AG08395 (cell line): ENCODE measurements around the gene P2RY10.
"Not testable (repeated sequence)": the region's sequence is repeated elsewhere in the genome, so short reads cannot be mapped to it uniquely, and the experiment has no call there.

Experiments
- DNase-seq: peaks from one replicate; pipeline ENCODE4 v3.0.0; 2012; ENCODE audit warnings: mixed read lengths, low spot score

The P2RY10 gene, protein sequence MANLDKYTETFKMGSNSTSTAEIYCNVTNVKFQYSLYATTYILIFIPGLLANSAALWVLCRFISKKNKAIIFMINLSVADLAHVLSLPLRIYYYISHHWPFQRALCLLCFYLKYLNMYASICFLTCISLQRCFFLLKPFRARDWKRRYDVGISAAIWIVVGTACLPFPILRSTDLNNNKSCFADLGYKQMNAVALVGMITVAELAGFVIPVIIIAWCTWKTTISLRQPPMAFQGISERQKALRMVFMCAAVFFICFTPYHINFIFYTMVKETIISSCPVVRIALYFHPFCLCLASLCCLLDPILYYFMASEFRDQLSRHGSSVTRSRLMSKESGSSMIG

DNA sequence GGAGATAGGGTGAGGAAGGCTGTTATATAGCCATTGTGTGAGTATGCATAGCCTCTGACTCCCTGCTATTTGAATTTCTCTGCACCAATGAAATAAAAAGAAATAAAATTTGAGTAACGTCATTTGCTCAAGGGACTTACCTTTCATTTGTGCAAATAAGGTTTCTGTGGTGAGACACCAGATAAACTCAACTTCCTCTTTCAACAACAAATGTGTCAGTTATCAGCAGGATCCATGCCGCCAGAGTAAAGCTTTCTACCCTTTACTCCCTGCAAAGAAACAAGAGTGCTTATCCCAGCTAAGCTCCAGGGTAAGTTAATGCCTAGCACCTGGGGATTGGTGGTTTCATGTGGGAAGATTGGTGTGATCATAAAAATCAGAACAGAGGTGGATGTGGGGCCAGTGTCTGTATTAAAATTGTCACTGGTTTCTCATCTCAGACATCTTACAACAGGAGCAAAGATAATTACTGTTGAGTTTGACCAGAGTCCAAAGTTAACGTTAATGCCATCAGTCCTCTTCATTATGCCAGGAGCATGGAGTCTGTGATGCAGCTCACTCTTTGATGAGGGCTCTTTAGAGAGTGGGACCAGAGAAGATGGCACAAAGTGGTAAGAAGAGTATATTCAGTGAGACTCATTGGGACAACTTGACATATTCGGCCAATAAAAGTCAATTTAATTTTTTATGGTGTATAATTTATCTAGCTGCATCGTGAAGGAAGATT is at the start of gene P2RY10:
Gene P2RY10, plus strand, starts transcription at position 206 of the 727 bp plus-strand sequence. CDS start 15,130 bp downstream, outside the sequence.
- no peak for DNase-seq

DNA sequence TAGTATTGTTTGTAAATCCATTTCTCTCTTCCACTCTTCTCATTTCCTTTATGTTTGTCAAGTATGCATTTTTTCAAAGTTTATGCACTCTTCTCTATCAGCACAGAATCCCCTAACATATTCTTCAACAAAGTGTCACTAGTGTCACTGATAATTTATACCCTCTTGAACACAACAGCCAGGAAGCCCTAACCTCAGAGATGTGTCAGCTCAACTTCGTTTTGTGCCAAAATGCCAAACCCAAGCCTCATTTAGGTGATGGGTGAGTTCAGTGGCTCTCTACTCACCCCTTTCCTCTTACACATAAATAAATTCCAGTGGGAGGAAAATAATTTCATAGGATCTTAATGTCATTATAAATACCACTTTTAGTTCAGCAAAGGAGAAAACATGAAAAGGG is 22.4 kb upstream of the P2RY10 start:
- DNase-seq, result no peak

DNA sequence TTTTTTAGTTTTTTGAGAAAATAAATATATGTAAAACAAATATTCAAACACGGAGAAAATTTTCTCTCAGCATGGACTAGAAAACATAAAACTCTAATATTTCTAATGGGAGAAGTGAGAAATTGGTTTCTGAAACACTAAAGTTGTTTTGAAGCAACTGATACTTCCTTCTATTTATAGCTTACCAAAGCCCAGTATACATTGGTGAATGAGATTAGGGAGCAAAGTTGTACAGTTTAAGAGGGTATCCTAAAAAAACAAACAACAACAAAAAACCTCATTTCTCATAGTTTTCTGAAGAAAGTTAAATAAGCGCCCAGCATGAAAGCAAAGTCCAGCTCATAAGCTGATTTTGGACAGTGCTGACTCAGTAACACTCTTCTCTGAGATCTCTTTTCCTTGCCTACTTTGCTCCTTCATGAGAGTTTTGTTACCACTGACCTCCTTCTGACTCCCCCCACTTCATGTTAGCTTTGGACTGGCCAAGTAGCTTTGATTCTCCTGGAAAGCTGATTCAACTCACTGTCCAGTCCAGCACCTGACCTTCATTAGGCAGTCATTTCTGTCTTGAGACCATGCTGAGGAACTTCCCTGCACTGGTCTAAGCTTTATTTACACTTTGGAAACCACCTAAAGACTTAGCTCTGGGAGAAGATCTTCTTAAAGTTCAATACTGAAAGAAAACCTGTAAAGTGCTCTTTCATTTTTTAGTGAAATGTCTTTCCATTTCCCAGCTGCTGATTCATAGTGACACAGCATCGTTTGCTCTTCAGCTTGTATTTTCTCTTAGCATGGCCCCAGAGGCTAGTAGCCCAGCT is 21.8 kb upstream of the P2RY10 start:
- DNase-seq, result no peak

DNA sequence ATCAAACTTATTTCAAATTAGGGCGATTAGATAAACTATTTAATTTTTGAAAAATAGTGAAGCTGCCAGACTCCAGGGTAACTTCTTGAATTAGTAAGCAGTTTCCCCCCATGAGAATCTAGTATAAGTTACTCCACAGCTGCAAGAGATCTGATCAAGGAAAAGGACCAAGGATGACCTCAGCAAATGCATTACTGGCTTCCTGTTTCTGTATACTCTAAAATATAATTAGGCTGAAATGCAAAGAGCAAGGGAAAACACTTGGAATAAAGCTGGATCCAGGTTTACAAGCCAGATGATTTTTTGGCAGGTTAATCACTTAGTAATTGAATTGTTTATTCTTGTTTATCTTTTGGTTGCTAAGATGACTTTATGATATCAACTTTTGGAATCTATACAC is 13.4 kb upstream of the P2RY10 start:
- DNase-seq, result no peak

DNA sequence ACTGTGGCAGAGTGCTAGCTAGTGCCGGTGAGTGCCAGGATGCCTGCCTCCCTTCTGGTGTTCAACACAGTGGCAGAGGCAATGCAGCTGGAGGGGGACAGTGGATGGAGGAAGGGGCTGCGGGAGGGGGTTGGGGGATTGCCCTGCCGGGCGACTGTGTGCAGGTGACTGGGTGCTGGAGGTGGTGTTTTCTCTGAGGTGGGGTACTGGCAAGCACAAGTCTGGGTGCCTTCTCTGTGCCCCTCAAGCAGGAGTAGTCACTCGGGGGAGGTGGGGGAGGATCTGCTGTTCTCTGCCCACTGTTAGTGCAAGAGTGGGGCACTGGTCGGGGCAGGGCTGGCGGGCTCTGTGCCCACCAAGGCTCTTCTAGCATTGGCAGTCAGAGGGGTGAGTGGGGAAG is 10.3 kb upstream of the P2RY10 start:
- no peak for DNase-seq

DNA sequence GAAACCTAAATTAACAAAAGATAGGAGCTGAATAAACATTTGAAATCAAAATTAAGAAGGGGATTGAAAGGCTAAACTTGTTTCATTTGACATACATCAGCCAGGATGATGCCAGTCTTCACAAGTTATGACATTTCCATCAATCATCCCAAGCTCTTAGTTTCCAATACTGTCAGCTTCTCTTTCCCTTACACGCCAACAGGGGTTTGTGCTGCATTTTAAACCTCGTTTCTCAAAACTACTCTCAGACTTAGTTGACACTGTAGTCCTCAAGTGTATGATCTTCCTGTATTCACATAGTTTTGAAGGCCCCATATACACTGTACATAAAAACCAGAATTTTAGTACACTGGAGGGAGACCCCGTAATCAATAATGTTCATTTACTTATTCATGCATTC is 840 bp upstream of the P2RY10 start:
- no peak for DNase-seq

DNA sequence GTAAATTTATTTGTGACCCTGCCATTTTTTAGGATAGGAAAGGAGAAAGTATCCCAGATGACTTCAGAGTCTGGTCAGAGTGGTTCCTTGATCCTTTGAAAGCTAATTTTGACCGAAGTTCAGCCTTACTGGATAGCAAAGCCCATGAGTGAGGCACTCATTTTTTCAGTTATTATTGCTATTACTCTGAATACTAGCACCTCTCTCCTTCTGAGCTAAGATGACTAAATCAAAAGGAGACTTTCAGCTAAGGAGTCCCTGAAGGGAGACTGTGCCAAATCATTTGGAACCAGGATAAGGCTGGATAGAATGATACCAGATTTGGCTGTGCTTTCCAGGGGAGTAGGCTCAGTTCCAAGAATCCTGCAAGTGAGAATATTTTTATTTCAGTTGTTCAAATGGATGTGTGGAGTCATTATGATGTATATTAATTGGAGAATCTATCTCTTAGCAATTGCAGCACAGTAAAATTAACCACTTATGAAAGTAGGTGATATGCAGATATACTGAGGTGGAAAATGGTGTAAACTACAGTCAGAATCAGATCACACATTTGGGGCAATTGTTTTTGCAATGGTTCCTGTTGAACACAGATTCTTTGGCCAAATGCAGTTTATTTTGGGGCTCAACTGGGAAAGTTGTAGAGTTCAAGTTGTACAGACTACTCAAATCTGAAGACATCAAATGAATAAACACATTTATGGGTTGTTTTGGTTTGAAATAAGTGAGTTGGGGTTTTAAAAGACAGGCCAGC is 1.2 kb downstream of the P2RY10 start:
- DNase-seq, result no peak

DNA sequence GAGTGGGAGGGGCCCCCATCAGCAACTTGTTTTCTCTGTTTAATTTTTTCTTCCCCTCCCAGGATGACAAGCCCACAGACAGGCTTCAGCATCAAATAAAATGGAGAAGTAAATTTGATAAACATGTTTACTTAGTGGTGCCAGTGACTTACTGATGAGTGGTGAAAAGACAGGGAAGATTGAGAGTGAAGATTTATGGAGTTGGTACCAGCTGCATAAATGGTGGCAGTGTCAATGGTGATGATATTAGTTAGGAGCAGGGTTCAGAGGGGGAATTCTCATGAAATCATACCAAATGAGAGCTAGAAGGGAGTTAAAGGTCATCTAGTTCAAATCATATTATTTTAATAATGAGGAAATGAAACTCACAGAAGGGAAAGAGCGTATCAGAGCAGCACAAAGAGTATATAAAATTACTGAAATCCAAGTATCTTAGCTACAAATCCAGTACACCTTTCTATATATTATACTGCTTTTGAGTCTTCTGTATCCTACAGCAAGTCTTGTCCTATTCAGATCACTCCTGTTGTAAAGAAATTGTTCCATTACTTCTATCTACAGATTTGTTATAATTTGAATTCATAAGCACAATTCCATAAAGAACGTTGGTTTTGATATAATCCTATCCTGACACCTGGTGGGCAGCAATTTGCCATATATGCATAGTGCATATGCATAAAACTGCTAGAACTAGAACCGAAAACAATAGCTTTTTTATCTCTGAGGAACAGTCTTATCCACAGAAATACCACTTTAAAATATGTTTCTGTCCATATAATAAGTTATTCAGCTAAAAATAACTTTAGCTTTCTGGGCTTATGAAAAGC is 5.0 kb downstream of the P2RY10 start:
- DNase-seq, result no peak

DNA sequence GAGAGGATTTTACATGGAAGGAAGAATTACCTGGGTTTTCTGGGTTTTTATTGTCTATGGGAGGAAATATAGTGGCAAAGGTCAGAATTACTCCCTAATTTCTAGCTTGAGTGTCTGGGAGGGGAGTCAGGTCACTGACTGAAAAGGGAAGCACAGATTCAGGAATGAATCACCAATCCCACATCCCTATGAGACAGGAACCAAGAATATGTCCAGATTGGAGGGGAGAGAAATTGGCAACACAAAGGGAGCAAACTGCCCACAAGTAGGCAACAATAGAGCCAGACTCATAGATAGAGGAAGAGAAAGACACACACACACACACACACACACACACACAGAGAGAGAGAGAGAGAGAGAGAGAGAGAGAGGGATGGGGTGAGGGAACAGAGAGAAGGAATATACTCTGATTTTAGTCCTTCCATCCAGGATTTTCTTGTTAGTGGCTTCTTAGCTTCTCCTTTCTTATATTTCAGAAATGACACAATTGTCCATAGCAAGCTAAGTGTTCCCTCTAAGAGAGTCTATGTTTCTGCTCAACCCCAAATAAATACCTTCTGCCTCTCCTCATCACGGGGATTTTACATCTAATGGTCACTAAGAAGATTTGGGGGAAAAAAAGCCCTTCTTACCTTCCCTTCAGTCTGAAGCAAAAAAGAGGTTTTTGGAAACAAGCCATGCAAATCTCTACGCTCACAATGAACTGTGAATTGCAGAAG is 12.0 kb downstream of the P2RY10 start:
- DNase-seq, result no peak

DNA sequence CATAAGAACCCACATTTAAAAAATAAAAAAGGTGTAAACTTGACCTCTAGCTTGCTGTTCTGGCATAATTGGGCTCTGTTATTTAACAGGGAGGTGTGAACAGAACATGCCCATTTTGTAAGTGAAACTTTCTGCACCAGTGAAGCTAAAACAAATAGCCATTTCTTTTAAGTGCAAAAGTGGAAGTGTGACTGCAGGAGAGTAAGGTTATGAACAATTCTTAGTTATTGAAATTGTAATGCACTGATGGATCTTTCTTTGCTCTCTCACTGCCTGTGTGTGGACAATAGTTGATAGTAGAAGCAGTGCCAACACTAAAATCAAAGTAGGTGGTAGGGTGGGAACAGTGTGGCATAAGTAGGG is 12.6 kb downstream of the P2RY10 start:
- no peak for DNase-seq

DNA sequence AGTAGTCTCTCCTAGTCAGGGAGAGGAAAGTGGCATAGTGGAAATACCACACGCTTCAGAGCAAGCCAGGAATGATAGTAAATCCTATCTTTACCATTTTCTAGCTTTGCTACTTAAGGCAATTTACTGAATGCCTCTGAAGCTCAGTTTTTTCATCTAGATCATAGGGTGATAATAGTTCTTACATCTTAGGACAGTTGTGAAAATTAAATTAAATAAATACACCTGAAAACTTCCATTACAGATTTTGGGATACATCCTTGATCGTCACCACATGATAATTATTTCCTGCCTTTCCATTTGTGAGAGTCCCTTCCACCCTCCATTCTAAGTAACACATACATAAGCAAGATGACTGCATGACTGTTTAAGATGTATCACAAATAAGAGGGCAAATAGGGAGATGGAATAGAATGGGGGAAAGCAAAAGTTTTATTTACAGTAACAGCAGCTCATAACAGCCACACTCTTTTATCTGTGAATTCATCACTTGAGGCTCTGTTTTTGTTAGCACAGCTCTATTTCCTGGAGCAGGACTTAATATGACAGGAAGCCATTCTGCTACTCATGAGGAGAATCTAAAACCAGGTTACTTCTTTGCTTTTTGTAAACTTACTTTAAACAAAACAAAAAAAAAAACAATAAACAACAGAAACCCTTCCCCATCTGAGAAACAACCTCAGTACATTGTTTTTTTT is 13.4 kb downstream of the P2RY10 start:
- no peak for DNase-seq

DNA sequence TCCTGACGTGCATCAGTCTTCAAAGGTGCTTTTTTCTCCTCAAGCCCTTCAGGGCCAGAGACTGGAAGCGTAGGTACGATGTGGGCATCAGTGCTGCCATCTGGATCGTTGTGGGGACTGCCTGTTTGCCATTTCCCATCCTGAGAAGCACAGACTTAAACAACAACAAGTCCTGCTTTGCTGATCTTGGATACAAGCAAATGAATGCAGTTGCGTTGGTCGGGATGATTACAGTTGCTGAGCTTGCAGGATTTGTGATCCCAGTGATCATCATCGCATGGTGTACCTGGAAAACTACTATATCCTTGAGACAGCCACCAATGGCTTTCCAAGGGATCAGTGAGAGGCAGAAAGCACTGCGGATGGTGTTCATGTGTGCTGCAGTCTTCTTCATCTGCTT is 15.7 kb downstream of the P2RY10 start:
- DNase-seq, result no peak

DNA sequence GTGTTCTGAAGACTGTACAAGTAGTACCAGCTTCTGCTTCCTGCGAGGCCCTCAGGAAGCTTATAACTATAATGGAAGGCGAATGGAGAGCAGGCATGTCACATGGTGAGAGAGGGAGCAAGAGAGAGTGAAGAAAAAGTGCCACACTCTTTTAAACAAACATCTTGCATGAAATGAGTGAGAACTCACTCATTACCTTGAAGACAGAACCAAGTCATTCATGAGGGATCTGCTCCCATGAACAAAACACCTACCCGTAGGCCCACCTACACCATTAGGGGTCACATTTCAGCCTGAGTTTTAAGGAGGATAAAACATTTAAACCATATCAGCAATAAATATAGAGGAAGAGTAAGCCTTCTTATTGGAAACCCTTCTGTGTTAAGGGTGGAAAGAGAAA is 19.4 kb downstream of the P2RY10 start:
- DNase-seq, result no peak

DNA sequence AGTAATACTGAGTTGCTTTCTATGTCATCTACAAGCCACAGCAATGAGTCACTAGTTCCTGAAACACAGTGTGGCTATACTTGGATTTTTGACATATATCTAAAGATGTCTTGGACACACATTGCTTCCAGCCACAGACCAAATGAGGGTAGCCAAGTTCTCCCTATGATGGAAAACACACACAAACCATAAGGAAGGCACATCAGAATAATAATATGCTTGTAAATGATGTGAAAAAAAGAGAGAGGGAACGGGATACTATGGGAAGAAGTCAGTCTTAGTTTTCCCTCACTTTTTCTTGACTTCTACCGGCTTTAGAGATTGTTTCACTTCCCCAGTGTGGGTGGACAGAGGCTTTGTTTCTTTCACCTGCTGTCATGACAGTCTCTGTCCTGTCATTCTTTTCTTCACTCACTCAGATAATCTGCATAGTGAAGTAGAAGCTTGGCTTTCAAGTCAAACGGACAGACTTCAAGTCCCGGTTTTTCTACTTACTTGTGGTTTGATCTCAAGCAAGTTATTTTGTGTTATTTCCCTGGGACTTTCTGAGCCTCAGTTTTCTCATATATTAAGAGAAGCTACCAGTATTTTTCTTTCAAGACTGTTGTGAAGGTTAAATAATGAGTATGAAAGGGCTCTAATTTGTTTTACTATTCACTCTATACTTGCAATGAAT is 34.7 kb downstream of the P2RY10 start:
- DNase-seq, result no peak

DNA sequence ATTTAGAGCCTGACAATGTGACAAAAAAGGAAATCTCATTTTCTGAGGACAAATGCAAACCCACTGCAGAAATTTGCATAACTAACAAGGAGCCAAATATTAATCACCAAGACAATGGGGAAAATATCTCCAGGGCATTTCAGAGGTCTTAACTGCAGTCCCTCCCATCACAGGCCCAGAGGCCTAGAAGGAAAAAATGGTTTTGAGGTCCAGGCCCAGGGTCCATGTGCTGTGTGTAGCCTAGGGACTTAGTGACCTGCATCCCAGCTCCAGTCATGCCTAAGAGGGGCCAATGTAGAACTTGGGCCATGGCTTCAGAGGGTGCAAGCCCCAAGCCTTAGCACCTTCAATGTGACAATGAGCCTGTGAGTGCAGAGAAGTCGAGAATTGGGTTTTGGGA is 44.2 kb downstream of the P2RY10 start:
- no peak for DNase-seq

DNA sequence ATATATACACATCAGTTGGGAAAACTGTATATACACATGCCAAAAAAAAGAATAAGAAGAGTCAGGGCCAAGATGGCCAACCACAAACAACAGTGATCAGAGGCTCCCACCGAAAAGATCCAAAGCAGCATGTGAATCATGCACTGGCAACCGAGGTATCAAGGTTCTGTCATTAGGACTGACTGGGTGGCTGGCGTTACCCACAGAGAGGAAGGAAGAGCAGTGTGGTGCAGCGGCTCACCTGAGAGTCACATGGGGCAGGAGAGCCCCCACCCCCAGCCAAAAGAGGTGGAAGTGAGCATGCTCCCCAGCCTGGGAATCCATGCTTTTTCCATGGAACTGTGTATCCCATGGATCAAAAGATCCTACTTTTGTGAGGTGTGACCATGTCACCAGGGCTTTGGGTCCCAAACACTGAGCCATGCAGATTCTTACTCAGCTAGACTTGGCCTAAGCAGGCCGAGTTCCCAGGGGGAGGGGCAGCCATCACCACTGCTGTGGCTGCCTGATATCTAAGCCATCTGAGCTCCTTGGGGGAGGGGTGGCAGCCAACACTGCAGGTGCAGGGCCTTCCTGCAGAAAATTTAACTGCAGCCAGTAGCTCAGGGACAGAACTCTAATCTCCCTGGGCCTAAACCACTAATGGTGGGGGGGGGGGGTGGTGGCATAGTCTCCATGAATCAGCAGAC is 52.8 kb downstream of the P2RY10 start:
- no peak for DNase-seq

DNA sequence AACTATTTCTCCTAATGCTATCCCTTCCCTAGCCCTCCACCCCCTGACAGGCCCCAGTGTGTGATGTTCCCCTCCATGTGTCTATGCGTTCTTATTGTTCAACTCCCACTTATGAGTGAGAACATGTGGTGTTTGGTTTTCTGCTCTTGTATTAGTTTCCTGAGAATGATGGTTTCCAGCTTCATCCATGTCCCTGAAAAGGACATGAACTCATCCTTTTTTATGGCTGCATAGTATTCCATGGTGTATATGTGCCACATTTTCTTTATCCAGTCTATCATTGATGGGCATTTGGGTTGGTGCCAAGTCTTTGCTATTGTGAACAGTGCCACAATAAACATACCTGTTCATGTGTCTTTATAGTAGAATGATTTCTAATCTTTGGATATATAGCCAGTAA is 62.3 kb downstream of the P2RY10 start:
- DNase-seq, result not testable (repeated sequence)
